Inferior parietal cortex (tissue), 1 donor: ENCODE data around the gene LMTK3.
A peak's percentile ranks its signal among the peaks of the same experiment; 100 is the strongest.

Source experiments
- DNase-seq: peaks from one replicate; pipeline ENCODE4 v3.0.0-alpha.2; 2016; ENCODE audit errors: extremely low spot score

Gene LMTK3

GRCh38 chr19:48446579-48446978 is 65.1 kb downstream of the LMTK3 start:
- DNase-seq, result no peak

- peak; percentile 95 for DNase-seq
These were observed 65.8 kb downstream of the LMTK3 start, which contains the start of gene GRWD1 for GRCh38 chr19:48445606-48446481. Gene GRWD1, plus strand, starts transcription at chr19:48445983. Its CDS starts 23 bp downstream, at chr19:48446006.

- no peak for DNase-seq
These were observed 66.4 kb downstream of the LMTK3 start for GRCh38 chr19:48445256-48445605.

- no peak for DNase-seq
These were observed 66.8 kb downstream of the LMTK3 start for GRCh38 chr19:48444936-48445200.

- DNase-seq, result no peak
These were observed 67.3 kb downstream of the LMTK3 start for GRCh38 chr19:48444129-48444935.

- DNase-seq, result no peak
These were observed 67.9 kb downstream of the LMTK3 start for GRCh38 chr19:48443731-48444128.

- DNase-seq, result no peak
These were observed 68.4 kb downstream of the LMTK3 start for GRCh38 chr19:48443256-48443655.

GRCh38 chr19:48442116-48443035 is 69.3 kb downstream of the LMTK3 start:
- no peak for DNase-seq

GRCh38 chr19:48441360-48442050 is 70.1 kb downstream of the LMTK3 start:
- DNase-seq, result no peak

GRCh38 chr19:48436586-48436985 is 75.0 kb downstream of the LMTK3 start:
- DNase-seq, result no peak
